NCI-H345 treated with DMSO at 0.1 percent for 48 hours (cell line): ENCODE measurements around the gene SGSM2.

Experiments used
- DNase-seq: peaks from one replicate; lab custom pipeline; 2025; ENCODE audit not compliant: unreplicated experiment; lab: John Stamatoyannopoulos, UW

The SGSM2 gene

GRCh38 chr17:2384439-2385127, 47.3 kb downstream of the SGSM2 start:
- DNase-seq = no peak

GRCh38 chr17:2385240-2386210, 48.2 kb downstream of the SGSM2 start:
- no peak for DNase-seq

GRCh38 chr17:2386400-2387085, 49.2 kb downstream of the SGSM2 start:
- DNase-seq = no peak

- DNase-seq = no peak
Observed at GRCh38 chr17:2387086-2388019, 50.1 kb downstream of the SGSM2 start.

GRCh38 chr17:2388020-2388682, 50.9 kb downstream of the SGSM2 start:
- DNase-seq = no peak

- no peak for DNase-seq
Observed at GRCh38 chr17:2388683-2389055, 51.4 kb downstream of the SGSM2 start.

GRCh38 chr17:2390199-2390836, 53.0 kb downstream of the SGSM2 start:
- DNase-seq = no peak

GRCh38 chr17:2391597-2392251, 54.4 kb downstream of the SGSM2 start:
- no peak for DNase-seq

GRCh38 chr17:2392252-2393173, 55.2 kb downstream of the SGSM2 start:
- DNase-seq = peak; percentile 45

- DNase-seq = peak; percentile 39
Observed at GRCh38 chr17:2393174-2393953, 56.1 kb downstream of the SGSM2 start.

- DNase-seq = no peak
Observed at GRCh38 chr17:2393954-2394749, 56.9 kb downstream of the SGSM2 start.

- DNase-seq = no peak
Observed at GRCh38 chr17:2394775-2395201, 57.5 kb downstream of the SGSM2 start.

- DNase-seq = no peak
Observed at GRCh38 chr17:2395258-2396181, 58.2 kb downstream of the SGSM2 start.

- no peak for DNase-seq
Observed at GRCh38 chr17:2396192-2396567, 58.9 kb downstream of the SGSM2 start.

- no peak for DNase-seq
Observed at GRCh38 chr17:2396568-2397246, 59.4 kb downstream of the SGSM2 start.
